K562 (cell line): ENCODE measurements around the gene PPP4C.

Source experiments
- CHD2 ChIP-seq: IDR thresholded peaks from 2 replicates; pipeline ENCODE4 v1.6.1; 2011; ENCODE audit warnings: low read depth, low read length
- EP300 ChIP-seq: IDR thresholded peaks from 2 replicates; pipeline ENCODE4 v1.6.1; 2012; ENCODE audit warnings: low read length, improper control_type of control experiment
- FIP1L1 ChIP-seq: fragments of 200-400 bp; formaldehyde crosslinking; IDR thresholded peaks from 2 replicates; pipeline ENCODE4 v1.6.1; 2018; ENCODE audit warnings: mild to moderate bottlenecking, low read depth, low read length; ENCODE audit not compliant: poor library complexity, severe bottlenecking
- FOXA3 ChIP-seq, 2 experiments: fragments of 450-650 bp in 1 of 2; sonication (generic) in 1 of 2; formaldehyde crosslinking; IDR thresholded peaks in 1 of 2; conservative IDR thresholded peaks in 1 of 2; 2 replicates each; pipeline versions ENCODE4 v1.4.0 to v1.8.0; 2020 to 2022; ENCODE audit warnings: mild to moderate bottlenecking in 2 of 2, missing genetic modification reagents in 1 of 2
- GTF2B ChIP-seq: IDR thresholded peaks from 2 replicates; pipeline ENCODE4 v1.6.1; 2011; ENCODE audit not compliant: insufficient read length; ENCODE audit errors: extremely low read depth
- HOMEZ ChIP-seq: fragments of 250-450 bp; sonication (Bioruptor Pico); IDR thresholded peaks from 2 replicates; pipeline ENCODE4 v1.4.0; 2020; ENCODE audit warnings: mild to moderate bottlenecking, moderate library complexity
- ILK ChIP-seq: fragments of 450-650 bp; IDR thresholded peaks from 2 replicates; pipeline ENCODE4 v1.6.1; 2016; ENCODE audit warnings: missing genetic modification characterization, low read depth, mild to moderate bottlenecking, missing compliant biosample characterization, moderate library complexity, borderline replicate concordance
- MLLT1 ChIP-seq, 2 experiments: fragments of 450-650 bp; IDR thresholded peaks; 2 replicates each; pipeline ENCODE4 v1.6.1; 2016
- RAD21 ChIP-seq, 2 experiments: fragments of 250-450 bp in 1 of 2; fragments of 450-650 bp in 1 of 2; sonication (Bioruptor Pico) in 1 of 2; formaldehyde crosslinking in 1 of 2; IDR thresholded peaks in 1 of 2; conservative IDR thresholded peaks in 1 of 2; 2 replicates each; pipeline versions ENCODE4 v1.4.0 to v1.8.0; 2020 to 2022; ENCODE audit warnings: mild to moderate bottlenecking in 2 of 2, moderate library complexity in 1 of 2
- SMC3 ChIP-seq: conservative IDR thresholded peaks from 2 replicates; pipeline ENCODE4 v1.6.1; 2011; ENCODE audit warnings: low read depth, low read length, improper control_type of control experiment; ENCODE audit not compliant: insufficient read depth
- SREBF2 ChIP-seq: sonication (generic); formaldehyde crosslinking; IDR thresholded peaks from 2 replicates; pipeline ENCODE4 v1.4.0; 2020; ENCODE audit warnings: mild to moderate bottlenecking, missing genetic modification reagents
- ZNF23 ChIP-seq: fragments of 250-450 bp; sonication (Bioruptor Pico); IDR thresholded peaks from 2 replicates; pipeline ENCODE4 v1.4.0; 2020; ENCODE audit warnings: mild to moderate bottlenecking
- ZNF77 ChIP-seq: fragments of 250-450 bp; sonication (Bioruptor Pico); IDR thresholded peaks from 2 replicates; pipeline ENCODE4 v1.5.0; 2020

- TF ChIP-seq SREBF2 (CRISPR knock-in tag) (no peak), CHD2 (no peak), ILK (tag) (no peak), EP300 (no peak), FIP1L1 (no peak), MLLT1 (IDR thresholded peaks at IDR 0.05) (no peak), GTF2B (no peak), FOXA3 (CRISPR knock-in tag; conservative IDR thresholded peaks at IDR 0.05 in 1 of 2, IDR thresholded peaks at IDR 0.05 in 1 of 2) (no peak), SMC3 (no peak), ZNF23 (no peak), RAD21 (CRISPR knock-in tag; conservative IDR thresholded peaks at IDR 0.05 in 1 of 2, IDR thresholded peaks at IDR 0.05 in 1 of 2) (no peak), ZNF77 (CRISPR knock-in tag) (no peak), HOMEZ (no peak)
Measured at GRCh38 chr16:30085820-30086219, 10.0 kb downstream of the PPP4C start.
